Psoas muscle (tissue), 8 donors: ENCODE measurements around the gene CORIN. TPM values are rescaled to one million over a fixed set of nuclear protein-coding genes. Genes with fewer than 3 reads are reported as not detected.

Experiments
- ATAC-seq, 4 donors: fragments of 200-7000 bp; cut with Tn5 transposase; one replicate each; pipeline ENCODE4 v1.9.1; 2020; ENCODE audit warnings: moderate library complexity in 3 of 4, mild to moderate bottlenecking in 2 of 4
- DNase-seq, 2 donors: peaks; one replicate each; pipeline ENCODE4 v3.0.0-alpha.2; 2020
- H3K27ac ChIP-seq: fragments of 200-600 bp; one replicate; pipeline ENCODE4 v1.8.0; 2022
- H3K27me3 ChIP-seq, 3 donors: fragments of 200-600 bp in 1 of 3; one replicate each; pipeline versions ENCODE4 v1.6.1 to v1.8.0; 2013 to 2022; ENCODE audit warnings: low read length in 2 of 3, mild to moderate bottlenecking in 2 of 3, moderate library complexity in 1 of 3; ENCODE audit not compliant: insufficient read depth in 3 of 3
- H3K36me3 ChIP-seq, 2 donors: fragments of 200-600 bp in 1 of 2; one replicate each; pipeline versions ENCODE4 v1.6.1 to v1.8.0; 2013 to 2022; ENCODE audit warnings: low read depth in 1 of 2, mild to moderate bottlenecking in 1 of 2, moderate library complexity in 1 of 2; ENCODE audit not compliant: insufficient read depth in 1 of 2
- H3K4me1 ChIP-seq: fragments of 200-600 bp; one replicate; pipeline ENCODE4 v1.8.0; 2022
- H3K4me3 ChIP-seq: fragments of 200-600 bp; one replicate; pipeline ENCODE4 v1.8.0; 2022; ENCODE audit warnings: mild to moderate bottlenecking
- H3K9me3 ChIP-seq: fragments of 200-600 bp; one replicate; pipeline ENCODE4 v1.8.0; 2022
- CTCF ChIP-seq: fragments of 200-600 bp; IDR thresholded peaks from one replicate; pipeline ENCODE4 v1.8.0; 2022; ENCODE audit warnings: antibody characterized with exemption
- WGBS, 3 donors: extraction: QIAGEN DNeasy Blood & Tissue Kit; methylation state at CpG; one replicate each; pipeline versions ENCODE4 v1.1.6 to v1.1.7; 2013; 5-methylcytosine and 5-hydroxymethylcytosine counted together
- intact Hi-C, 2 donors: fragments of 100-400 bp; cut with DNase I; formaldehyde crosslinking; loops; one replicate each; pipeline versions ENCODE4 v1.11.0 to v1.14.2; 2022
- polyA plus RNA-seq, 3 donors: library from polyadenylated mRNA; stranded (reverse); fragments of 200-250 nt; gene quantifications; one replicate each; pipeline ENCODE4 v1.2.3, GENCODE V29; 2013
- total RNA-seq, 4 donors: library from RNA; stranded (reverse); fragmentation: NEBNext Ultra II Directional in 2 of 4; extraction: Animal tissue kit (Norgen Biotek cat#: 25700) in 2 of 4; gene quantifications; one replicate each; pipeline versions ENCODE4 v1.2.1 to v1.2.4, GENCODE V29; 2021 to 2023
- donor health status: healthy with polysubstance abuse.
- donor health status: DM: no; HTN: no; CAD: no; lungs with moderate emphysema.
- donor health status: Bipolar disorder and iron deficiency.
- donor health status: healthy.
- donor health status: DM: yes; HTN: yes; CAD: no.
- donor health status: DM: no; HTN: no; CAD: no.
- donor health status: DM: no; HTN: no; CAD: no.
- donor health status: DM: yes; HTN: yes; CAD: no.

CORIN gene
- total and polyA plus RNA-seq, 7 donors: 0.03 to 1.3 (median 0.16) TPM; not detected in 1

DNA sequence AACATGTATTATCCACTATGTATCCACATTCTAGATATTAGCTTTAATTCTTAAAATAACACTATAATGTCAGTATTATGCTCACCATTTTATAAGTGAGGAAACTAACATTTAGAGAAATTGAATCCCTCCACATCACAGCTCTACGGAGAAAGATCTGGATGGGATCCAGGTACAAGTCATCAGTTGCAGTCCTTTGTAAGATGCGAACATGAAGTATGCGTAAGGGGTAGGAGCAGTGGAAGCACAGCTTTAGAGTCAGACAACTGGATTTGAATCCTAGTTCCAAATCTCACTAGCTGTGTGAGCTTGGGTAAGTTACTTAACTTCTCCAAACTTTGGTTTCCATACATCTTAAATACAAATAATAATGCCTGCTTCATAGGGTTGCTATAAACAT lies 190.3 kb downstream of the CORIN start:
- Histone ChIP-seq H3K27ac (no peak overlapping the region), H3K4me3 (no peak overlapping the region), H3K9me3 (no peaks in the 10 kb centered on the region), H3K36me3 (no peaks in the 10 kb centered on the region), H3K4me1 (no peaks in the 10 kb centered on the region), H3K27me3 (peaks cover 0 to 4% (median 0%) of the 10 kb centered on the region in 3 donors)
- intact Hi-C loops: no loop called here
- 63 to 71% (median 71%) methylated on average over 3 of the region's 3 CpGs for WGBS, 3 donors
- no peak for ATAC-seq
- TF ChIP-seq CTCF: no peak
- DNase-seq: no peak

- H3K27me3 ChIP-seq: peaks cover 0 to 4% (median 0%) of the 10 kb centered on the region in 3 donors
- no peaks in the 10 kb centered on the region for H3K4me1 ChIP-seq
- ATAC-seq (no peak), DNase-seq (no peak)
- H3K27ac ChIP-seq: no peak overlapping the region
- no peak for TF ChIP-seq CTCF
- intact Hi-C loops: no loop called here
- no peak overlapping the region for H3K4me3 ChIP-seq
- WGBS, 3 donors: 78 to 82% (median 79%) methylated on average over 3 of the region's 3 CpGs
- H3K9me3 ChIP-seq: no peaks in the 10 kb centered on the region
- no peaks in the 10 kb centered on the region for H3K36me3 ChIP-seq
Observed at GRCh38 chr4:47647029-47647428, 190.8 kb downstream of the CORIN start.

DNA sequence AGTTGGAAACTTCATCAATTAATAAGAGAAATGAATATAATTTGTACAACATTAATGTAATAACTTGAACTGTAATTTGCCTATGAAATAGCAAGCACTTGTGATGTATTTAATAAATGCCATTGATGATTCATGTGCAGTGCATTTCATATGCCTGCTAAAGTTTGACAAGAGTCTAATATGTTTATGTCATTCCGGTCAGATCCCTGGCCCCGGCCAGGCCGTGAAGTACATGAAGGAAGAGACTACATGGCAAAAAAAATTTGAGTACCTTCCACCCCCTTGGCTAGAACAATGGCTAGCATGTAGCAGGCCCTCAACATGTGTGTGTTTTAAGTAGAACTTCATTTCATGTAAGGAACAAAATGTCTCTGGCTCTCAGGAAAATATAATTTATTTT lies 191.5 kb downstream of the CORIN start:
- intact Hi-C loops: no loop called here
- DNase-seq (no peak), ATAC-seq (no peak)
- H3K27me3 ChIP-seq: peaks cover 0 to 4% (median 2%) of the 10 kb centered on the region in 3 donors
- no peak for TF ChIP-seq CTCF
- 64 to 81% (median 70%) methylated on average over 3 of the region's 3 CpGs for WGBS, 3 donors
- H3K4me1 ChIP-seq: no peaks in the 10 kb centered on the region
- H3K9me3 ChIP-seq: no peaks in the 10 kb centered on the region
- H3K36me3 ChIP-seq: no peaks in the 10 kb centered on the region
- H3K27ac ChIP-seq: no peak overlapping the region
- no peak overlapping the region for H3K4me3 ChIP-seq

GRCh38 chr4:47643845-47644244 lies 194.0 kb downstream of the CORIN start:
- H3K27ac ChIP-seq: no peak overlapping the region
- no peaks in the 10 kb centered on the region for H3K36me3 ChIP-seq
- intact Hi-C loops: no loop called here
- no peaks in the 10 kb centered on the region for H3K9me3 ChIP-seq
- TF ChIP-seq CTCF: no peak
- H3K4me1 ChIP-seq: no peaks in the 10 kb centered on the region
- H3K4me3 ChIP-seq: no peak overlapping the region
- WGBS, 3 donors: 77 to 88% (median 79%) methylated on average over 6 of the region's 6 CpGs
- no peak for DNase-seq
- H3K27me3 ChIP-seq: peaks cover 0 to 2% (median 0%) of the 10 kb centered on the region in 3 donors
- no peak for ATAC-seq

DNA sequence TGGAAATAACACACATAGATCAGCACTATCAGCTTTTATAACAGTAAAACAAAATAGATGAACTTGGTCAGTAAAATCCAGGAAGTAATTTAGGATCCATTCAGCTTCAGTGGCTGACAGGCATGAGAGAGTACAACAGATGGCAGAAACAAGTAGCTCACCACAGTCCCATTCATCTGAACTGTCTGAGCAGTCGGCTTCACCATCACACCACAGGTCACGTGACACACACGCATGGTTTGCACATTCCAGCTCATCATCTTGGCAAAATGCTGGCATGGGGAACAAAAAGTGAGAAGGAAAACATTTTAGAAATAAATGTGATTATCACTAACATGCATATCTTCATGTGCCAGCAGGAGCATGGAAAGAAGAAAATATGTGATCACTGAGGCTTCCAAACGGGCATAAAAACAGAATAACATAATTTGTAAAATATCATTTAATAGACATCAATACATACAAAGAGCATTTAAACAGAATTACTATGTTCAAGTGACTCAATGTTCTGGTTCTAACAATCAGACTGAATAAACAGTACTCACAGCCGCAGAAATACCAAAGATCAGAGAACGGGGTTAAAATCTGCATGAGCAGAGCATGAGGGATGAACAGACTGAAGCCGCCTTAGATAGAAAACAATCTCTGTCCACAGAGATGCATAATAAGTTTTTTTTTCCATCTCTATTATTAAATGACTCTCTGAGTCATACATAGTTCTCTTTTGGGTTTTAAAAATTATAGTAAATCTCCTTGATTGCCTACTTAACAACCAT lies 194.7 kb downstream of the CORIN start:
- Histone ChIP-seq H3K4me3 (no peak overlapping the region), H3K27ac (no peak overlapping the region), H3K4me1 (no peaks in the 10 kb centered on the region), H3K27me3 (peaks cover 0 to 2% (median 0%) of the 10 kb centered on the region in 3 donors), H3K9me3 (no peaks in the 10 kb centered on the region), H3K36me3 (no peaks in the 10 kb centered on the region)
- ATAC-seq (no peak), DNase-seq (no peak)
- no peak for TF ChIP-seq CTCF
- intact Hi-C loops: no loop called here
- 33 to 58% (median 51%) methylated on average over 7 of the region's 7 CpGs for WGBS, 3 donors
